WTC11 (cell line): ENCODE data around the gene SAMD10. TPM values are rescaled to one million over a fixed set of nuclear protein-coding genes. Genes with fewer than 3 reads are reported as not detected.

ENCODE experiments used
- ATAC-seq: fragments of 200-7000 bp; cut with Tn5 transposase; 2 replicates; pipeline ENCODE4 v1.10.0; 2021; ENCODE audit warnings: mild to moderate bottlenecking, moderate library complexity
- CTCF ChIA-PET: fragments of 300-600 bp; sonication (Branson Sonifier 250); formaldehyde crosslinking; loops from one replicate; lab custom pipeline; 2021; ENCODE audit warnings: antibody characterized with exemption; lab: Charles Lee
- POLR2A ChIA-PET: fragments of 350-600 bp; sonication (Branson Sonifier 250); formaldehyde crosslinking; loops from one replicate; lab custom pipeline; 2021; ENCODE audit warnings: antibody characterized with exemption; lab: Charles Lee
- DNase-seq: peaks from one replicate; pipeline ENCODE4 v3.0.0; 2021; ENCODE audit warnings: low spot score
- H3K27ac Mint-ChIP-seq: 2 replicates; pipeline ENCODE4 v1.8.0; 2021; ENCODE audit warnings: mixed read lengths
- H3K27me3 Mint-ChIP-seq: 2 replicates; pipeline ENCODE4 v1.8.0; 2021; ENCODE audit warnings: low read depth, mild to moderate bottlenecking, moderate library complexity, mixed read lengths
- H3K36me3 Mint-ChIP-seq: 2 replicates; pipeline ENCODE4 v1.8.0; 2021; ENCODE audit warnings: mixed read lengths
- H3K4me1 Mint-ChIP-seq: 2 replicates; pipeline ENCODE4 v1.8.0; 2022; ENCODE audit warnings: mixed read lengths
- H3K4me3 Mint-ChIP-seq: 2 replicates; pipeline ENCODE4 v1.8.0; 2021; ENCODE audit warnings: mild to moderate bottlenecking, moderate library complexity, mixed read lengths
- H3K9me3 Mint-ChIP-seq: 2 replicates; pipeline ENCODE4 v1.8.0; 2021; ENCODE audit warnings: mixed read lengths
- AFF4 ChIP-seq: sonication (generic); formaldehyde crosslinking; IDR thresholded peaks from 2 replicates; pipeline ENCODE4 v1.8.1; 2023; ENCODE audit warnings: mild to moderate bottlenecking, missing genetic modification reagents, borderline replicate concordance
- AR ChIP-seq: fragments of 250-450 bp; sonication (Bioruptor Pico); IDR thresholded peaks from 2 replicates; pipeline ENCODE4 v1.9.0; 2021; ENCODE audit warnings: mild to moderate bottlenecking
- CBFB ChIP-seq: sonication (generic); formaldehyde crosslinking; IDR thresholded peaks from 2 replicates; pipeline ENCODE4 v1.8.1; 2022; ENCODE audit warnings: mild to moderate bottlenecking, low read depth, missing genetic modification reagents
- CREM ChIP-seq: sonication (generic); formaldehyde crosslinking; IDR thresholded peaks from 2 replicates; pipeline ENCODE4 v1.8.1; 2022; ENCODE audit warnings: mild to moderate bottlenecking, missing genetic modification reagents, moderate library complexity
- E2F4 ChIP-seq: sonication (generic); formaldehyde crosslinking; IDR thresholded peaks from 2 replicates; pipeline ENCODE4 v1.8.1; 2022; ENCODE audit warnings: low read depth, mild to moderate bottlenecking, moderate library complexity, missing genetic modification reagents, borderline replicate concordance
- EMX1 ChIP-seq: fragments of 250-450 bp; sonication (Bioruptor Pico); IDR thresholded peaks from 2 replicates; pipeline ENCODE4 v1.8.0; 2021; ENCODE audit warnings: mild to moderate bottlenecking
- ERG ChIP-seq: fragments of 250-450 bp; sonication (Bioruptor Pico); IDR thresholded peaks from 2 replicates; pipeline ENCODE4 v1.8.0; 2021; ENCODE audit warnings: mild to moderate bottlenecking
- FOXJ3 ChIP-seq: sonication (generic); formaldehyde crosslinking; IDR thresholded peaks from 2 replicates; pipeline ENCODE4 v1.9.0; 2021; ENCODE audit warnings: missing genetic modification reagents, mild to moderate bottlenecking, borderline replicate concordance
- FOXP4 ChIP-seq: sonication (generic); formaldehyde crosslinking; IDR thresholded peaks from 2 replicates; pipeline ENCODE4 v1.8.0; 2022; ENCODE audit warnings: mild to moderate bottlenecking, missing genetic modification reagents
- GABPB1 ChIP-seq: sonication (generic); formaldehyde crosslinking; IDR thresholded peaks from 2 replicates; pipeline ENCODE4 v1.8.1; 2023; ENCODE audit warnings: mild to moderate bottlenecking, missing genetic modification reagents
- JAZF1 ChIP-seq: fragments of 250-450 bp; sonication (Bioruptor Pico); IDR thresholded peaks from 2 replicates; pipeline ENCODE4 v1.9.0; 2021; ENCODE audit warnings: moderate library complexity, mild to moderate bottlenecking, inconsistent platforms
- STAT6 ChIP-seq: sonication (generic); formaldehyde crosslinking; conservative IDR thresholded peaks from 2 replicates; pipeline ENCODE4 v1.8.1; 2023; ENCODE audit warnings: mild to moderate bottlenecking, low read depth, missing genetic modification reagents, moderate library complexity
- TCF7 ChIP-seq: sonication (generic); formaldehyde crosslinking; IDR thresholded peaks from 2 replicates; pipeline ENCODE4 v1.8.0; 2022; ENCODE audit warnings: mild to moderate bottlenecking, low read depth, missing genetic modification reagents, moderate library complexity
- TEAD1 ChIP-seq: sonication (generic); formaldehyde crosslinking; IDR thresholded peaks from 2 replicates; pipeline ENCODE4 v1.8.0; 2022; ENCODE audit warnings: mild to moderate bottlenecking, missing genetic modification reagents
- TEAD4 ChIP-seq: sonication (generic); formaldehyde crosslinking; IDR thresholded peaks from 2 replicates; pipeline ENCODE4 v1.8.0; 2022; ENCODE audit warnings: mild to moderate bottlenecking, missing genetic modification reagents
- ZNF232 ChIP-seq: sonication (generic); formaldehyde crosslinking; IDR thresholded peaks from 2 replicates; pipeline ENCODE4 v1.8.0; 2022; ENCODE audit warnings: mild to moderate bottlenecking, missing genetic modification reagents
- ZNF263 ChIP-seq: sonication (generic); formaldehyde crosslinking; IDR thresholded peaks from 2 replicates; pipeline ENCODE4 v1.8.1; 2022; ENCODE audit warnings: low read depth, mild to moderate bottlenecking, moderate library complexity, missing genetic modification reagents
- ZNF396 ChIP-seq: fragments of 250-450 bp; sonication (Bioruptor Pico); IDR thresholded peaks from 2 replicates; pipeline ENCODE4 v1.8.0; 2021; ENCODE audit warnings: mild to moderate bottlenecking, moderate library complexity, borderline replicate concordance
- total RNA-seq: library from RNA; stranded (reverse); gene quantifications from 3 replicates; pipeline ENCODE4 v1.2.3, GENCODE V29; 2021

SAMD10 gene
- total RNA-seq, 1 experiment from 2014 or later = 6.2 TPM

- H3K4me1 Mint-ChIP-seq = peaks cover 21% of the 10 kb centered on the region
- TF ChIP-seq ZNF232 (CRISPR knock-in tag) = no peak
- no peak for TF ChIP-seq CBFB (CRISPR knock-in tag)
- TF ChIP-seq E2F4 (CRISPR knock-in tag) = no peak
- TF ChIP-seq STAT6 = no peak
- H3K9me3 Mint-ChIP-seq = no peaks in the 10 kb centered on the region
- peaks cover 32% of the 10 kb centered on the region for H3K36me3 Mint-ChIP-seq
- no peak for DNase-seq
- H3K27ac Mint-ChIP-seq = peak overlapping the region; percentile 46; the same call in 1 of the 2 replicates
- POLR2A ChIA-PET = interaction anchor here (0.5 kb wide), 1 partner anchor 615 kb away, joined by 3 read pairs; no protein-coding TSS in a partner anchor
- H3K27me3 Mint-ChIP-seq = peaks cover 7% of the 10 kb centered on the region
- CTCF ChIA-PET = interaction anchor here (0.7 to 1.1 kb wide), 2 partner anchors 28 to 277 kb away, joined by 3 read pairs; no protein-coding TSS in a partner anchor
- no peak for ATAC-seq
- peak overlapping the region; percentile 94 for H3K4me3 Mint-ChIP-seq
Measured at GRCh38 chr20:63982937-63983336, 3.5 kb upstream of the SAMD10 start.

- ATAC-seq (peak; percentile 71), DNase-seq (peak; percentile 98)
- Mint-ChIP-seq H3K4me3 (peak within 1 kb of the TSS; percentile 94), H3K27ac (peak within 1 kb of the TSS; percentile 93), H3K9me3 (no peaks in the 10 kb centered on the region), H3K4me1 (peaks cover 21% of the 10 kb centered on the region), H3K36me3 (peaks cover 25% of the 10 kb centered on the region), H3K27me3 (peaks cover 10% of the 10 kb centered on the region)
- CTCF ChIA-PET = interaction anchor here (0.6 to 3.1 kb wide), 75 partner anchors 8 to 705 kb away, joined by 3 to 51 read pairs (median 5); partner anchors contain the start of genes ARFRP1, C20orf204, DNAJC5 and LKAAEAR1
- POLR2A ChIA-PET = interaction anchor here (0.6 to 0.8 kb wide), 3 partner anchors 25 to 1914 kb away, joined by 3 read pairs; partner anchors contain the start of gene UCKL1
- TF ChIP-seq ZNF232 (CRISPR knock-in tag) (peak; percentile 92), FOXJ3 (CRISPR knock-in tag) (no peak), CREM (CRISPR knock-in tag) (peak; percentile 98), ZNF396 (no peak), GABPB1 (CRISPR knock-in tag) (peak; percentile 95), ZNF263 (CRISPR knock-in tag) (no peak), AFF4 (CRISPR knock-in tag) (no peak), AR (CRISPR knock-in tag) (no peak), TEAD4 (no peak), TEAD1 (CRISPR knock-in tag) (peak; percentile 77; the same call in 1 of the 2 replicates), ERG (CRISPR knock-in tag) (no peak), JAZF1 (CRISPR knock-in tag) (no peak), EMX1 (CRISPR knock-in tag) (no peak), FOXP4 (CRISPR knock-in tag) (peak; percentile 83; the same call in 1 of the 2 replicates), TCF7 (CRISPR knock-in tag) (no peak)
Measured at GRCh38 chr20:63980806-63981728, 1.6 kb upstream of the SAMD10 start, which contains the start of gene PRPF6. Gene PRPF6 (plus strand): TSS chr20:63981132. CDS start chr20:63981246, 114 bp downstream.
